Activated CD4-positive, alpha-beta T cell treated with anti-CD3 and anti-CD28 coated beads, Interleukin-2, amount 50 U/mL, for 48 hours (primary cell): ENCODE measurements around the gene AGT.
"Not testable (repeated sequence)": the region's sequence is repeated elsewhere in the genome, so short reads cannot be mapped to it uniquely, and the experiment has no call there.

ENCODE experiments used
- DNase-seq, 2 experiments: peaks; one replicate each; pipeline ENCODE4 v3.0.0-alpha.2; 2020

Gene AGT

GRCh38 chr1:230743899-230744298, 30.0 kb upstream of the AGT start:
- no peak for DNase-seq

- DNase-seq = no peak
Measured at GRCh38 chr1:230739564-230740290, 25.8 kb upstream of the AGT start.

- no peak for DNase-seq
Measured at GRCh38 chr1:230737622-230738262, 23.8 kb upstream of the AGT start.

- no peak for DNase-seq
Measured at GRCh38 chr1:230735447-230735846, 21.5 kb upstream of the AGT start.

- no peak for DNase-seq
Measured at GRCh38 chr1:230730977-230731376, 17.1 kb upstream of the AGT start.

- no peak for DNase-seq
Measured at GRCh38 chr1:230728710-230729392, 14.9 kb upstream of the AGT start.

GRCh38 chr1:230725256-230726012, 11.5 kb upstream of the AGT start:
- no peak for DNase-seq

GRCh38 chr1:230721849-230722522, 8.1 kb upstream of the AGT start:
- DNase-seq = not testable (repeated sequence)

GRCh38 chr1:230717251-230717650, 3.3 kb upstream of the AGT start:
- DNase-seq = no peak

GRCh38 chr1:230716453-230716852, 2.5 kb upstream of the AGT start:
- not testable (repeated sequence) for DNase-seq

- no peak for DNase-seq
Measured at GRCh38 chr1:230715510-230715909, 1.6 kb upstream of the AGT start.

- DNase-seq = no peak
Measured at GRCh38 chr1:230713547-230713914, 391 bp downstream of the AGT start.

- no peak for DNase-seq
Measured at GRCh38 chr1:230713138-230713537, 784 bp downstream of the AGT start.

- DNase-seq = no peak
Measured at GRCh38 chr1:230712470-230712942, 1.4 kb downstream of the AGT start.

- no peak for DNase-seq
Measured at GRCh38 chr1:230711245-230711644, 2.7 kb downstream of the AGT start.

GRCh38 chr1:230710543-230710904, 3.4 kb downstream of the AGT start:
- no peak for DNase-seq

GRCh38 chr1:230709619-230710542, 4.0 kb downstream of the AGT start:
- DNase-seq = no peak

- no peak for DNase-seq
Measured at GRCh38 chr1:230708631-230709580, 5.0 kb downstream of the AGT start.

- no peak for DNase-seq
Measured at GRCh38 chr1:230707732-230708630, 5.9 kb downstream of the AGT start.
